GM21619 (cell line): ENCODE measurements around the gene HDAC9.

ENCODE experiments used
- ATAC-seq: cut with Tn5 transposase; IDR thresholded peaks from one replicate; pipeline ENCODE4 v1.9.1; 2021; ENCODE audit not compliant: unreplicated experiment

Gene HDAC9

GRCh38 chr7:18653381-18654155, 158.0 kb downstream of the HDAC9 start:
- ATAC-seq: no peak

GRCh38 chr7:18654709-18655108, 159.2 kb downstream of the HDAC9 start:
- no peak for ATAC-seq

GRCh38 chr7:18655506-18655905, 160.0 kb downstream of the HDAC9 start:
- ATAC-seq: no peak

- no peak for ATAC-seq
Measured at GRCh38 chr7:18655912-18656311, 160.4 kb downstream of the HDAC9 start.

GRCh38 chr7:18656362-18656761, 160.8 kb downstream of the HDAC9 start:
- no peak for ATAC-seq

GRCh38 chr7:18659746-18660145, 164.2 kb downstream of the HDAC9 start:
- ATAC-seq: no peak

- ATAC-seq: no peak
Measured at GRCh38 chr7:18663321-18663720, 167.8 kb downstream of the HDAC9 start.

GRCh38 chr7:18666107-18666728, 170.7 kb downstream of the HDAC9 start:
- peak; percentile 100 for ATAC-seq

GRCh38 chr7:18667466-18667865, 171.9 kb downstream of the HDAC9 start:
- ATAC-seq: no peak

GRCh38 chr7:18671176-18671575, 175.6 kb downstream of the HDAC9 start:
- no peak for ATAC-seq

GRCh38 chr7:18675579-18675978, 180.0 kb downstream of the HDAC9 start:
- ATAC-seq: no peak

- no peak for ATAC-seq
Measured at GRCh38 chr7:18679261-18679660, 183.7 kb downstream of the HDAC9 start.

- ATAC-seq: no peak
Measured at GRCh38 chr7:18680576-18680975, 185.0 kb downstream of the HDAC9 start.

GRCh38 chr7:18684916-18685315, 189.4 kb downstream of the HDAC9 start:
- ATAC-seq: no peak

GRCh38 chr7:18685971-18686370, 190.4 kb downstream of the HDAC9 start:
- no peak for ATAC-seq

GRCh38 chr7:18689551-18689950, 194.0 kb downstream of the HDAC9 start:
- ATAC-seq: no peak

- no peak for ATAC-seq
Measured at GRCh38 chr7:18693406-18693805, 197.9 kb downstream of the HDAC9 start.

GRCh38 chr7:18693816-18694215, 198.3 kb downstream of the HDAC9 start:
- no peak for ATAC-seq

- ATAC-seq: no peak
Measured at GRCh38 chr7:18694484-18694883, 198.9 kb downstream of the HDAC9 start.

GRCh38 chr7:18694911-18695310, 199.4 kb downstream of the HDAC9 start:
- no peak for ATAC-seq

- ATAC-seq: no peak
Measured at GRCh38 chr7:18698258-18698734, 202.7 kb downstream of the HDAC9 start.

GRCh38 chr7:18700147-18700546, 204.6 kb downstream of the HDAC9 start:
- ATAC-seq: no peak
